Measurements from ENCODE around the gene DNAJC4.

- no peak for TF ChIP-seq EZH2phosphoT487 (IDR thresholded peaks at IDR 0.05; ENCODE audit: insufficient read depth, low read depth)
- no peak for TF ChIP-seq EZH2 (IDR thresholded peaks at IDR 0.05; ENCODE audit: insufficient read depth, poor library complexity, severe bottlenecking)
Observed at GRCh38 chr11:64262271-64263002, 32.1 kb downstream of the DNAJC4 start.
